K562 (cell line): ENCODE measurements around the gene ARHGAP31. TPM values are rescaled to one million over a fixed set of nuclear protein-coding genes. Genes with fewer than 3 reads are reported as not detected.

Experiments
- ATAC-seq: fragments of 200-7000 bp; cut with Tn5 transposase; 3 replicates; pipeline ENCODE4 v1.9.1; 2020; ENCODE audit warnings: moderate library complexity
- BruUV-seq: library from RNA; stranded (reverse); fragments of 400-500 nt; replicated peaks from 2 replicates; lab custom pipeline; 2021; lab: Mats Ljungman, UMichigan
- CTCF ChIA-PET: fragments of 300-600 bp; formaldehyde crosslinking; extraction: SDS; loops from one replicate; lab custom pipeline; 2021; ENCODE audit warnings: low intra/inter-chr PET ratio; lab: Yijun Ruan, JAX
- POLR2A ChIA-PET: fragments of 300-600, 350-650 bp; sonication (Branson Sonifier 250); formaldehyde crosslinking; extraction: SDS; loops from one replicate; lab custom pipeline; 2021; ENCODE audit warnings: antibody characterized with exemption, inconsistent platforms; lab: Yijun Ruan, JAX
- DNase-seq, 4 experiments: peaks; one replicate each; pipeline versions ENCODE4 v3.0.0 to v3.0.0-alpha.2; 2011 to 2018; ENCODE audit warnings: low spot score in 3 of 4, mixed read lengths in 3 of 4; ENCODE audit errors: extremely low read depth in 1 of 4
- FAIRE-seq: peaks from 2 replicates; lab custom pipeline; 2011; peaks lifted over from hg19 to GRCh38; lab: Jason Lieb, UNC
- H2AFZ ChIP-seq: 2 replicates; pipeline ENCODE4 v1.6.0; 2011; ENCODE audit warnings: low read depth, low read length, control low read depth, inconsistent platforms
- H3K27ac ChIP-seq: fragments of 200-600 bp; 3 replicates; pipeline ENCODE4 v1.8.0; 2011; ENCODE audit warnings: low read depth, mild to moderate bottlenecking, control low read depth, inconsistent platforms, low read length, moderate library complexity, mixed read lengths; ENCODE audit errors: extremely low read depth
- H3K27me3 ChIP-seq, 2 experiments: fragments of 300-600 bp in 1 of 2; 2 replicates in 1 of 2; 3 replicates in 1 of 2; pipeline versions ENCODE4 v1.6.0 to v1.8.0; 2011; ENCODE audit warnings: inconsistent platforms in 2 of 2, low read length in 2 of 2, mild to moderate bottlenecking in 1 of 2, mixed read lengths in 1 of 2, moderate library complexity in 1 of 2; ENCODE audit not compliant: control insufficient read depth in 2 of 2, insufficient read depth in 2 of 2
- H3K36me3 ChIP-seq: fragments of 300-600 bp; 3 replicates; pipeline ENCODE4 v1.8.0; 2011; ENCODE audit warnings: mild to moderate bottlenecking, low read length, inconsistent platforms; ENCODE audit not compliant: control insufficient read depth, insufficient read depth
- H3K4me1 ChIP-seq, 2 experiments: fragments of 200-600 bp in 1 of 2; replicated peaks in 1 of 2; 2 replicates in 1 of 2; 3 replicates in 1 of 2; pipeline versions ENCODE4 v1.5.1 to v1.8.0; 2011; ENCODE audit warnings: inconsistent platforms in 2 of 2, low read length in 2 of 2, mild to moderate bottlenecking in 1 of 2, mixed read lengths in 1 of 2, moderate library complexity in 1 of 2; ENCODE audit not compliant: control insufficient read depth in 2 of 2, insufficient read depth in 2 of 2
- H3K4me2 ChIP-seq: 2 replicates; pipeline ENCODE4 v1.6.1; 2011; ENCODE audit warnings: low read length, control low read depth, inconsistent platforms, mixed read lengths; ENCODE audit not compliant: insufficient read depth
- H3K4me3 ChIP-seq: fragments of 200-600 bp; sonication (generic), shearing (Covaris generic); 2 replicates; pipeline ENCODE4 v1.5.1; 2016; ENCODE audit warnings: control low read depth, inconsistent platforms
- H3K79me2 ChIP-seq: fragments of 200-600 bp; 3 replicates; pipeline ENCODE4 v1.8.0; 2011; ENCODE audit warnings: low read length, inconsistent platforms; ENCODE audit not compliant: control insufficient read depth, insufficient read depth
- H3K9ac ChIP-seq, 2 experiments: 2 replicates each; pipeline versions ENCODE4 v1.6.0 to v1.6.1; 2011; ENCODE audit warnings: low read depth in 2 of 2, low read length in 2 of 2, control low read depth in 1 of 2, inconsistent platforms in 1 of 2, mild to moderate bottlenecking in 1 of 2, mixed read lengths in 1 of 2; ENCODE audit not compliant: insufficient read depth in 1 of 2
- H3K9me1 ChIP-seq: one replicate; pipeline ENCODE4 v1.6.0; 2011; ENCODE audit warnings: inconsistent platforms, mild to moderate bottlenecking, low read length, moderate library complexity; ENCODE audit not compliant: control insufficient read depth, insufficient read depth
- H3K9me3 ChIP-seq: replicated peaks from 2 replicates; pipeline ENCODE4 v1.5.1; 2011; ENCODE audit warnings: low read depth, low read length, inconsistent platforms; ENCODE audit not compliant: control insufficient read depth, insufficient read depth
- H4K20me1 ChIP-seq: replicated peaks from 2 replicates; pipeline ENCODE4 v1.6.1; 2011; ENCODE audit warnings: low read length, inconsistent platforms, mixed read lengths; ENCODE audit not compliant: control insufficient read depth, insufficient read depth
- ZBTB17 ChIP-seq: fragments of 450-650 bp; formaldehyde crosslinking; IDR thresholded peaks from 2 replicates; pipeline ENCODE4 v1.4.0; 2020; ENCODE audit warnings: mild to moderate bottlenecking
- ZNF507 ChIP-seq: conservative IDR thresholded peaks from 2 replicates; pipeline ENCODE4 v1.6.1; 2017; ENCODE audit warnings: missing genetic modification characterization, missing compliant biosample characterization
- WGBS: fragments of 100-300 bp; shearing (Covaris generic); methylation state at CpG from one replicate; pipeline ENCODE4 v1.1.6; 2016; ENCODE audit warnings: low coverage, mixed read lengths; ENCODE audit not compliant: insufficient coverage; ENCODE audit errors: missing lambda C conversion rate; 5-methylcytosine and 5-hydroxymethylcytosine counted together
- in situ Hi-C: fragments of 300-500 bp; cut with MboI; formaldehyde crosslinking; loops from 4 replicates; pipeline ENCODE4 v1.15.0; 2018; ENCODE audit warnings: inconsistent platforms, mixed read lengths
- intact Hi-C: fragments of 100-400 bp; cut with micrococcal nuclease; formaldehyde crosslinking; loops from 2 replicates; pipeline ENCODE4 v1.14.2; 2022
- polyA plus RNA-seq, 8 experiments: library from polyadenylated mRNA; depleted of rRNA in 4 of 8; stranded (reverse) in 5 of 8; unstranded in 3 of 8; fragments of >200 nt; fragmentation: Nextera tagmentation in 2 of 8; fragmentation: Illumina TruSeq in 1 of 8; extraction: Ambion mirVana in 2 of 8; extraction: Trizol in 1 of 8; gene quantifications; 2 replicates each; pipeline versions ENCODE4 v1.2.1 to v1.2.3, GENCODE V29; 2011 to 2014; ENCODE audit warnings: inconsistent platforms in 1 of 8, missing spikeins in 1 of 8
- total RNA-seq, 7 experiments: library from RNA; depleted of rRNA in 6 of 7; stranded (reverse); fragments of >200 nt in 6 of 7; fragmentation: Illumina TruSeq in 2 of 7; extraction: Trizol in 2 of 7; gene quantifications; 2 replicates each; pipeline versions ENCODE4 v1.2.1 to v1.2.3, GENCODE V29; 2011 to 2021; ENCODE audit warnings: low replicate concordance in 1 of 7
- TF ChIP-seq, protein P1 (sequence below): fragments of 450-650 bp; IDR thresholded peaks from 2 replicates; pipeline ENCODE4 v1.6.1; 2016; ENCODE audit warnings: mild to moderate bottlenecking, moderate library complexity
- TF ChIP-seq, protein P2 (sequence below): fragments of 250-450 bp; sonication (Bioruptor Pico); IDR thresholded peaks from 2 replicates; pipeline ENCODE4 v1.5.0; 2021

Gene ARHGAP31
- total and polyA plus RNA-seq, 9 of the 15 experiments (the other 6 are each of a cell fraction or from before 2014, with no cell fraction given): under 0.01 to 0.13 (median 0.06) TPM; not detected in 5

DNA sequence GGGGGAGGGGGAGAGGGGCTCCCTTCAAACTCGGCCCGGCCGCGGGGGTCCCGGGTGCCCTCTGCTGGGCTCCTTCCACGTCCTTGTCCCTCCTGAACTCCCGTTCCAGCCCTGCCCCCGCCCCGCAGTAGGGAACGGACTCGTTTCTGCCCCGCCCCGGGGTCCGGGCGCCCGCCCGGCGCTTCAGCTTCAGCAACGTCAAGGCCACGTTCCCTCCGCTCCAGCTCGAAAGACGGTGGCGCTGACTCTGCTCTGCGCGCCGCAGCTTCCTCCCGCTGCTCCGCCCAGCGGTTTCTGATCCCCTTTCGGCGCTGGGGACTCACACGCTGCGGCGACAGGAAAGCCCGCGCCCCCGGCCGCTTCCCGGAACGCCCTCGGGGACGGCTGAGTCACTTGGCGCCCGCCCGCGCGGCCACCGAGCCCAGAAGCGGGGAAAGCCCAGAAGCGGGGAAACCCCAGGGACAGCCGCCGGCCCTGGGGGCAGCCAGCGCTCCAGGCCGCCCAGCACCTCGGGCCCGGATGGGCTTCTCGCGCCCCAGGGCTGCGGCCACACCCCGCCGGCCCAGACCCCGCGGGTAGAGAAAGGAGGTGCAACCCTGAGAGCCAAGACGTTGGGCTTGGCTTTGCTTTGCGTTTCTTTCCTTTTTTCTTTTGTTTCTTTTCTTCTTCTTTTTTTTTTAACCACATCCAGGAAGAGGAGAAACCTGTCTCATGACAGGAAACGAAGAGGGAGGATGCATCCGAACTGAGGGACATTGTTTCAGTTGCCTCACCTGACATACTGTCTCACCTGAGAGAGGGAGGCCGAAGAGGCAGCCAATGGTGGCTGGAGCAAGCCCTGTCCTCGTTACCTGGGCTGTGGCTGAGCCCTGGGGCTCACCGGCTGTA lies 28.9 kb downstream of the ARHGAP31 start:
- ChIA-PET CTCF (no interaction called here), POLR2A (interaction anchor here (0.9 to 1.2 kb wide), 3 partner anchors 10 to 140 kb away, joined by 3 to 4 read pairs (median 3); partner anchors contain the start of gene TMEM39A)
- Histone ChIP-seq H3K4me1 (peaks cover 8 to 16% of the 10 kb centered on the region in 2 experiments; a peak in 4 of 5 replicates), H4K20me1 (no peaks in the 10 kb centered on the region), H3K9ac (peak overlapping the region; percentile 75 to 94), H3K4me3 (peak overlapping the region; percentile 45), H3K9me3 (no peaks in the 10 kb centered on the region), H3K27me3 (no peaks in the 10 kb centered on the region), H3K27ac (peak overlapping the region; percentile 84), H2AFZ (peak overlapping the region; percentile 91), H3K36me3 (no peaks in the 10 kb centered on the region), H3K79me2 (no peaks in the 10 kb centered on the region), H3K4me2 (peak overlapping the region; percentile 78), H3K9me1 (no peaks in the 10 kb centered on the region)
- ATAC-seq: peak; percentile 94
- DNase-seq: peak; percentile 67 to 80 (median 68)
- BruUV-seq: no TSS peak
- FAIRE-seq: peak; percentile 15
- intact Hi-C loops: no loop called here
- 6% methylated on average over 16 of the region's 71 CpGs for WGBS
- in situ Hi-C loops: no loop called here
- TF ChIP-seq, protein P1, sequence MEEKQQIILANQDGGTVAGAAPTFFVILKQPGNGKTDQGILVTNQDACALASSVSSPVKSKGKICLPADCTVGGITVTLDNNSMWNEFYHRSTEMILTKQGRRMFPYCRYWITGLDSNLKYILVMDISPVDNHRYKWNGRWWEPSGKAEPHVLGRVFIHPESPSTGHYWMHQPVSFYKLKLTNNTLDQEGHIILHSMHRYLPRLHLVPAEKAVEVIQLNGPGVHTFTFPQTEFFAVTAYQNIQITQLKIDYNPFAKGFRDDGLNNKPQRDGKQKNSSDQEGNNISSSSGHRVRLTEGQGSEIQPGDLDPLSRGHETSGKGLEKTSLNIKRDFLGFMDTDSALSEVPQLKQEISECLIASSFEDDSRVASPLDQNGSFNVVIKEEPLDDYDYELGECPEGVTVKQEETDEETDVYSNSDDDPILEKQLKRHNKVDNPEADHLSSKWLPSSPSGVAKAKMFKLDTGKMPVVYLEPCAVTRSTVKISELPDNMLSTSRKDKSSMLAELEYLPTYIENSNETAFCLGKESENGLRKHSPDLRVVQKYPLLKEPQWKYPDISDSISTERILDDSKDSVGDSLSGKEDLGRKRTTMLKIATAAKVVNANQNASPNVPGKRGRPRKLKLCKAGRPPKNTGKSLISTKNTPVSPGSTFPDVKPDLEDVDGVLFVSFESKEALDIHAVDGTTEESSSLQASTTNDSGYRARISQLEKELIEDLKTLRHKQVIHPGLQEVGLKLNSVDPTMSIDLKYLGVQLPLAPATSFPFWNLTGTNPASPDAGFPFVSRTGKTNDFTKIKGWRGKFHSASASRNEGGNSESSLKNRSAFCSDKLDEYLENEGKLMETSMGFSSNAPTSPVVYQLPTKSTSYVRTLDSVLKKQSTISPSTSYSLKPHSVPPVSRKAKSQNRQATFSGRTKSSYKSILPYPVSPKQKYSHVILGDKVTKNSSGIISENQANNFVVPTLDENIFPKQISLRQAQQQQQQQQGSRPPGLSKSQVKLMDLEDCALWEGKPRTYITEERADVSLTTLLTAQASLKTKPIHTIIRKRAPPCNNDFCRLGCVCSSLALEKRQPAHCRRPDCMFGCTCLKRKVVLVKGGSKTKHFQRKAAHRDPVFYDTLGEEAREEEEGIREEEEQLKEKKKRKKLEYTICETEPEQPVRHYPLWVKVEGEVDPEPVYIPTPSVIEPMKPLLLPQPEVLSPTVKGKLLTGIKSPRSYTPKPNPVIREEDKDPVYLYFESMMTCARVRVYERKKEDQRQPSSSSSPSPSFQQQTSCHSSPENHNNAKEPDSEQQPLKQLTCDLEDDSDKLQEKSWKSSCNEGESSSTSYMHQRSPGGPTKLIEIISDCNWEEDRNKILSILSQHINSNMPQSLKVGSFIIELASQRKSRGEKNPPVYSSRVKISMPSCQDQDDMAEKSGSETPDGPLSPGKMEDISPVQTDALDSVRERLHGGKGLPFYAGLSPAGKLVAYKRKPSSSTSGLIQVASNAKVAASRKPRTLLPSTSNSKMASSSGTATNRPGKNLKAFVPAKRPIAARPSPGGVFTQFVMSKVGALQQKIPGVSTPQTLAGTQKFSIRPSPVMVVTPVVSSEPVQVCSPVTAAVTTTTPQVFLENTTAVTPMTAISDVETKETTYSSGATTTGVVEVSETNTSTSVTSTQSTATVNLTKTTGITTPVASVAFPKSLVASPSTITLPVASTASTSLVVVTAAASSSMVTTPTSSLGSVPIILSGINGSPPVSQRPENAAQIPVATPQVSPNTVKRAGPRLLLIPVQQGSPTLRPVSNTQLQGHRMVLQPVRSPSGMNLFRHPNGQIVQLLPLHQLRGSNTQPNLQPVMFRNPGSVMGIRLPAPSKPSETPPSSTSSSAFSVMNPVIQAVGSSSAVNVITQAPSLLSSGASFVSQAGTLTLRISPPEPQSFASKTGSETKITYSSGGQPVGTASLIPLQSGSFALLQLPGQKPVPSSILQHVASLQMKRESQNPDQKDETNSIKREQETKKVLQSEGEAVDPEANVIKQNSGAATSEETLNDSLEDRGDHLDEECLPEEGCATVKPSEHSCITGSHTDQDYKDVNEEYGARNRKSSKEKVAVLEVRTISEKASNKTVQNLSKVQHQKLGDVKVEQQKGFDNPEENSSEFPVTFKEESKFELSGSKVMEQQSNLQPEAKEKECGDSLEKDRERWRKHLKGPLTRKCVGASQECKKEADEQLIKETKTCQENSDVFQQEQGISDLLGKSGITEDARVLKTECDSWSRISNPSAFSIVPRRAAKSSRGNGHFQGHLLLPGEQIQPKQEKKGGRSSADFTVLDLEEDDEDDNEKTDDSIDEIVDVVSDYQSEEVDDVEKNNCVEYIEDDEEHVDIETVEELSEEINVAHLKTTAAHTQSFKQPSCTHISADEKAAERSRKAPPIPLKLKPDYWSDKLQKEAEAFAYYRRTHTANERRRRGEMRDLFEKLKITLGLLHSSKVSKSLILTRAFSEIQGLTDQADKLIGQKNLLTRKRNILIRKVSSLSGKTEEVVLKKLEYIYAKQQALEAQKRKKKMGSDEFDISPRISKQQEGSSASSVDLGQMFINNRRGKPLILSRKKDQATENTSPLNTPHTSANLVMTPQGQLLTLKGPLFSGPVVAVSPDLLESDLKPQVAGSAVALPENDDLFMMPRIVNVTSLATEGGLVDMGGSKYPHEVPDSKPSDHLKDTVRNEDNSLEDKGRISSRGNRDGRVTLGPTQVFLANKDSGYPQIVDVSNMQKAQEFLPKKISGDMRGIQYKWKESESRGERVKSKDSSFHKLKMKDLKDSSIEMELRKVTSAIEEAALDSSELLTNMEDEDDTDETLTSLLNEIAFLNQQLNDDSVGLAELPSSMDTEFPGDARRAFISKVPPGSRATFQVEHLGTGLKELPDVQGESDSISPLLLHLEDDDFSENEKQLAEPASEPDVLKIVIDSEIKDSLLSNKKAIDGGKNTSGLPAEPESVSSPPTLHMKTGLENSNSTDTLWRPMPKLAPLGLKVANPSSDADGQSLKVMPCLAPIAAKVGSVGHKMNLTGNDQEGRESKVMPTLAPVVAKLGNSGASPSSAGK: peak; percentile 69
- no peak for TF ChIP-seq ZNF507 (tag)
- TF ChIP-seq ZBTB17 (CRISPR knock-in tag): no peak
- TF ChIP-seq, protein P2, sequence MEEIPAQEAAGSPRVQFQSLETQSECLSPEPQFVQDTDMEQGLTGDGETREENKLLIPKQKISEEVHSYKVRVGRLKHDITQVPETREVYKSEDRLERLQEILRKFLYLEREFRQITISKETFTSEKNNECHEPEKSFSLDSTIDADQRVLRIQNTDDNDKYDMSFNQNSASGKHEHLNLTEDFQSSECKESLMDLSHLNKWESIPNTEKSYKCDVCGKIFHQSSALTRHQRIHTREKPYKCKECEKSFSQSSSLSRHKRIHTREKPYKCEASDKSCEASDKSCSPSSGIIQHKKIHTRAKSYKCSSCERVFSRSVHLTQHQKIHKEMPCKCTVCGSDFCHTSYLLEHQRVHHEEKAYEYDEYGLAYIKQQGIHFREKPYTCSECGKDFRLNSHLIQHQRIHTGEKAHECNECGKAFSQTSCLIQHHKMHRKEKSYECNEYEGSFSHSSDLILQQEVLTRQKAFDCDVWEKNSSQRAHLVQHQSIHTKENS: no peak
